ENCODE results near the gene LGI4. TPM values are rescaled to one million over a fixed set of nuclear protein-coding genes. Genes with fewer than 3 reads are reported as not detected.

Gene LGI4
- total and polyA plus RNA-seq, 8 donors = 3.1 to 40.0 (median 13.4) TPM

GRCh38 chr19:35095667-35096368 is 39.0 kb downstream of the LGI4 start:
- no peak overlapping the region for H3K27ac ChIP-seq
- no peak for TF ChIP-seq EP300 (IDR thresholded peaks at IDR 0.05)
- no peak for TF ChIP-seq POLR2AphosphoS5 (IDR thresholded peaks at IDR 0.05)
- no peak for TF ChIP-seq POLR2A (IDR thresholded peaks at IDR 0.05)
- TF ChIP-seq CTCF (IDR thresholded peaks at IDR 0.05) = no peak

GRCh38 chr19:35094656-35095055 is 40.2 kb downstream of the LGI4 start:
- Histone ChIP-seq H3K4me1 (peaks cover 7 to 18% (median 13%) of the 10 kb centered on the region in 4 donors), H3K9me3 (no peaks in the 10 kb centered on the region), H3K36me3 (no peaks in the 10 kb centered on the region), H3K27me3 (peaks cover 0 to 18% (median 4%) of the 10 kb centered on the region in 3 donors), H3K27ac (no peak overlapping the region), H3K4me3 (no peak overlapping the region)
- WGBS, 5 donors = 88 to 90% (median 89%) methylated on average over 4 of the region's 4 CpGs
- intact Hi-C loops (cut with DNase I; ENCODE audit: low total_unique reads) = no loop called here
- DNase-seq = no peak
- TF ChIP-seq EP300 (IDR thresholded peaks at IDR 0.05) = no peak
- no peak for TF ChIP-seq POLR2AphosphoS5 (IDR thresholded peaks at IDR 0.05)
- TF ChIP-seq POLR2A (IDR thresholded peaks at IDR 0.05) = no peak
- no peak for TF ChIP-seq CTCF (IDR thresholded peaks at IDR 0.05)

More at GRCh38 chr19:35095667-35096368, 39.0 kb downstream of the LGI4 start:
- Histone ChIP-seq H3K4me3 (no peak overlapping the region), H3K36me3 (no peaks in the 10 kb centered on the region), H3K9me3 (no peaks in the 10 kb centered on the region), H3K4me1 (peaks cover 3 to 10% (median 6%) of the 10 kb centered on the region in 4 donors), H3K27me3 (peaks cover 0 to 6% (median 2%) of the 10 kb centered on the region in 3 donors)
- intact Hi-C loops (cut with DNase I; ENCODE audit: low total_unique reads) = no loop called here
- DNase-seq = peak in 1 of 2 donors; percentile 38
- 67 to 79% (median 76%) methylated on average over 8 of the region's 8 CpGs for WGBS, 5 donors

GRCh38 chr19:35093941-35094647 is 40.8 kb downstream of the LGI4 start:
- Histone ChIP-seq H3K4me1 (peaks cover 7 to 18% (median 13%) of the 10 kb centered on the region in 4 donors), H3K36me3 (no peaks in the 10 kb centered on the region), H3K27me3 (peaks cover 0 to 18% (median 4%) of the 10 kb centered on the region in 3 donors), H3K27ac (no peak overlapping the region), H3K4me3 (no peak overlapping the region), H3K9me3 (no peaks in the 10 kb centered on the region)
- DNase-seq = no peak
- no peak for TF ChIP-seq CTCF (IDR thresholded peaks at IDR 0.05)
- TF ChIP-seq EP300 (IDR thresholded peaks at IDR 0.05) = no peak
- TF ChIP-seq POLR2AphosphoS5 (IDR thresholded peaks at IDR 0.05) = no peak
- no peak for TF ChIP-seq POLR2A (IDR thresholded peaks at IDR 0.05)
- whole genome bisulfite sequencing, 5 donors = 77 to 89% (median 85%) methylated on average over 10 to 11 of the region's 11 CpGs
- intact Hi-C loops (cut with DNase I; ENCODE audit: low total_unique reads) = no loop called here

- Histone ChIP-seq H3K9me3 (no peaks in the 10 kb centered on the region), H3K4me3 (no peak overlapping the region), H3K27me3 (peaks cover 0 to 18% (median 4%) of the 10 kb centered on the region in 3 donors), H3K4me1 (peaks cover 7 to 15% (median 11%) of the 10 kb centered on the region in 4 donors), H3K36me3 (no peaks in the 10 kb centered on the region), H3K27ac (no peak overlapping the region)
- intact Hi-C loops (cut with DNase I; ENCODE audit: low total_unique reads) = no loop called here
- no peak for TF ChIP-seq POLR2A (IDR thresholded peaks at IDR 0.05)
- TF ChIP-seq EP300 (IDR thresholded peaks at IDR 0.05) = no peak
- no peak for TF ChIP-seq POLR2AphosphoS5 (IDR thresholded peaks at IDR 0.05)
- TF ChIP-seq CTCF (IDR thresholded peaks at IDR 0.05) = no peak
- 91 to 94% (median 92%) methylated on average over 5 of the region's 5 CpGs for WGBS, 5 donors
- no peak for DNase-seq
Observed at GRCh38 chr19:35093430-35093829, 41.4 kb downstream of the LGI4 start.
